ENCODE measurements around the gene ANGPT4.
"Not testable (repeated sequence)": the region's sequence is repeated elsewhere in the genome, so short reads cannot be mapped to it uniquely, and the experiment has no call there.

ANGPT4 gene

GRCh38 chr20:855466-856360, 60.4 kb downstream of the ANGPT4 start:
- Mint-ChIP-seq H3K27ac (ENCODE audit: low read depth) (no peak overlapping the region), H3K36me3 (ENCODE audit: insufficient read depth) (peaks cover 7% of the 10 kb centered on the region), H3K27me3 (no peaks in the 10 kb centered on the region), H3K4me1 (peaks cover 68% of the 10 kb centered on the region), H3K4me3 (peak overlapping the region; percentile 54), H3K9me3 (no peaks in the 10 kb centered on the region)
- no peak for DNase-seq (ENCODE audit: low spot score in 2 of 2)
- ATAC-seq (replicated peaks; ENCODE audit: extremely low read depth, poor library complexity, severe bottlenecking) = no peak

- no peak for DNase-seq (ENCODE audit: low spot score in 2 of 2)
- no peak for ATAC-seq (replicated peaks; ENCODE audit: extremely low read depth, poor library complexity, severe bottlenecking)
- Mint-ChIP-seq H3K27ac (ENCODE audit: low read depth) (no peak overlapping the region), H3K9me3 (no peaks in the 10 kb centered on the region), H3K4me3 (no peak overlapping the region), H3K27me3 (no peaks in the 10 kb centered on the region), H3K36me3 (ENCODE audit: insufficient read depth) (peaks cover 8% of the 10 kb centered on the region), H3K4me1 (peaks cover 68% of the 10 kb centered on the region)
Measured at GRCh38 chr20:854601-855000, 61.5 kb downstream of the ANGPT4 start.

- Mint-ChIP-seq H3K27ac (ENCODE audit: low read depth) (no peak overlapping the region), H3K27me3 (no peaks in the 10 kb centered on the region), H3K9me3 (no peaks in the 10 kb centered on the region), H3K4me1 (peaks cover 64% of the 10 kb centered on the region), H3K4me3 (no peak overlapping the region), H3K36me3 (ENCODE audit: insufficient read depth) (peaks cover 8% of the 10 kb centered on the region)
- no peak for DNase-seq (ENCODE audit: low spot score in 2 of 2)
- ATAC-seq (replicated peaks; ENCODE audit: extremely low read depth, poor library complexity, severe bottlenecking) = no peak
Measured at GRCh38 chr20:853406-853996, 62.6 kb downstream of the ANGPT4 start.

GRCh38 chr20:848731-849130, 67.4 kb downstream of the ANGPT4 start:
- not testable (repeated sequence) for H3K9me3 Mint-ChIP-seq; H3K27ac Mint-ChIP-seq (ENCODE audit: low read depth); ATAC-seq (replicated peaks; ENCODE audit: extremely low read depth, poor library complexity, severe bottlenecking); DNase-seq (ENCODE audit: low spot score in 2 of 2); H3K4me3 Mint-ChIP-seq; H3K27me3 Mint-ChIP-seq
- H3K4me1 Mint-ChIP-seq = peaks cover 67% of the 10 kb centered on the region
- H3K36me3 Mint-ChIP-seq (ENCODE audit: insufficient read depth) = peaks cover 11% of the 10 kb centered on the region

- Mint-ChIP-seq H3K4me1 (peaks cover 62% of the 10 kb centered on the region), H3K27me3 (no peaks in the 10 kb centered on the region), H3K4me3 (peak overlapping the region; percentile 96), H3K36me3 (ENCODE audit: insufficient read depth) (peaks cover 10% of the 10 kb centered on the region), H3K27ac (ENCODE audit: low read depth) (no peak overlapping the region), H3K9me3 (no peaks in the 10 kb centered on the region)
- ATAC-seq (replicated peaks; ENCODE audit: extremely low read depth, poor library complexity, severe bottlenecking) (no peak), DNase-seq (ENCODE audit: low spot score in 2 of 2) (no peak)
Measured at GRCh38 chr20:848193-848592, 67.9 kb downstream of the ANGPT4 start.

GRCh38 chr20:846894-847278, 69.2 kb downstream of the ANGPT4 start:
- no peaks in the 10 kb centered on the region for H3K9me3 Mint-ChIP-seq
- H3K4me1 Mint-ChIP-seq = peaks cover 60% of the 10 kb centered on the region
- H3K36me3 Mint-ChIP-seq (ENCODE audit: insufficient read depth) = peaks cover 10% of the 10 kb centered on the region
- DNase-seq (ENCODE audit: low spot score in 2 of 2) = peak; percentile 35 to 41
- peak overlapping the region; percentile 96 for H3K4me3 Mint-ChIP-seq
- peak overlapping the region; percentile 99 for H3K27ac Mint-ChIP-seq (ENCODE audit: low read depth)
- no peaks in the 10 kb centered on the region for H3K27me3 Mint-ChIP-seq
- peak; percentile 59 for ATAC-seq (replicated peaks; ENCODE audit: extremely low read depth, poor library complexity, severe bottlenecking)

GRCh38 chr20:845941-846893, 69.9 kb downstream of the ANGPT4 start:
- no peaks in the 10 kb centered on the region for H3K9me3 Mint-ChIP-seq
- ATAC-seq (replicated peaks; ENCODE audit: extremely low read depth, poor library complexity, severe bottlenecking) (no peak), DNase-seq (ENCODE audit: low spot score in 2 of 2) (no peak)
- H3K27ac Mint-ChIP-seq (ENCODE audit: low read depth) = peak overlapping the region; percentile 99
- H3K4me3 Mint-ChIP-seq = peak overlapping the region; percentile 96
- H3K27me3 Mint-ChIP-seq = no peaks in the 10 kb centered on the region
- H3K36me3 Mint-ChIP-seq (ENCODE audit: insufficient read depth) = peaks cover 8% of the 10 kb centered on the region
- peaks cover 53% of the 10 kb centered on the region for H3K4me1 Mint-ChIP-seq

- peak overlapping the region; percentile 96 for H3K4me3 Mint-ChIP-seq
- no peaks in the 10 kb centered on the region for H3K9me3 Mint-ChIP-seq
- peaks cover 6% of the 10 kb centered on the region for H3K36me3 Mint-ChIP-seq (ENCODE audit: insufficient read depth)
- H3K27me3 Mint-ChIP-seq = no peaks in the 10 kb centered on the region
- ATAC-seq (replicated peaks; ENCODE audit: extremely low read depth, poor library complexity, severe bottlenecking) (no peak), DNase-seq (ENCODE audit: low spot score in 2 of 2) (no peak)
- peak overlapping the region; percentile 99 for H3K27ac Mint-ChIP-seq (ENCODE audit: low read depth)
- peaks cover 46% of the 10 kb centered on the region for H3K4me1 Mint-ChIP-seq
Measured at GRCh38 chr20:845226-845868, 70.8 kb downstream of the ANGPT4 start.

GRCh38 chr20:844473-845225, 71.5 kb downstream of the ANGPT4 start:
- Mint-ChIP-seq H3K4me3 (peak overlapping the region; percentile 96), H3K4me1 (peaks cover 47% of the 10 kb centered on the region)

GRCh38 chr20:843912-844311, 72.2 kb downstream of the ANGPT4 start:
- Mint-ChIP-seq H3K36me3 (ENCODE audit: insufficient read depth) (peaks cover 6% of the 10 kb centered on the region), H3K4me1 (peaks cover 45% of the 10 kb centered on the region), H3K4me3 (no peak overlapping the region), H3K9me3 (no peaks in the 10 kb centered on the region), H3K27ac (ENCODE audit: low read depth) (peak overlapping the region; percentile 85), H3K27me3 (no peaks in the 10 kb centered on the region)
- ATAC-seq (replicated peaks; ENCODE audit: extremely low read depth, poor library complexity, severe bottlenecking) = no peak
- no peak for DNase-seq (ENCODE audit: low spot score in 2 of 2)

More at GRCh38 chr20:844473-845225, 71.5 kb downstream of the ANGPT4 start:
- Mint-ChIP-seq H3K9me3 (no peaks in the 10 kb centered on the region), H3K36me3 (ENCODE audit: insufficient read depth) (peaks cover 6% of the 10 kb centered on the region), H3K27ac (ENCODE audit: low read depth) (peak overlapping the region; percentile 85), H3K27me3 (no peaks in the 10 kb centered on the region)
- DNase-seq (ENCODE audit: low spot score in 2 of 2) (peak; percentile 69 to 77), ATAC-seq (replicated peaks; ENCODE audit: extremely low read depth, poor library complexity, severe bottlenecking) (peak; percentile 92)

GRCh38 chr20:842547-842940, 73.6 kb downstream of the ANGPT4 start:
- Mint-ChIP-seq H3K4me1 (peaks cover 49% of the 10 kb centered on the region), H3K36me3 (ENCODE audit: insufficient read depth) (peaks cover 7% of the 10 kb centered on the region), H3K4me3 (no peak overlapping the region), H3K27ac (ENCODE audit: low read depth) (no peak overlapping the region), H3K27me3 (no peaks in the 10 kb centered on the region), H3K9me3 (no peaks in the 10 kb centered on the region)
- no peak for ATAC-seq (replicated peaks; ENCODE audit: extremely low read depth, poor library complexity, severe bottlenecking)
- DNase-seq (ENCODE audit: low spot score in 2 of 2) = no peak

Data from central memory CD8-positive, alpha-beta T cell (primary cell).